H1 (cell line): ENCODE measurements around the gene TXNIP.

Experiments
- CTCF ChIP-seq, 3 experiments: IDR thresholded peaks; 1 replicate in 2 of 3; 2 replicates in 1 of 3; pipeline versions ENCODE4 v1.5.1 to v1.6.1; 2011; ENCODE audit warnings: low read length in 3 of 3, mild to moderate bottlenecking in 3 of 3, inconsistent platforms in 2 of 3, low read depth in 1 of 3, moderate library complexity in 1 of 3; ENCODE audit not compliant: insufficient read depth in 1 of 3; ENCODE audit errors: control extremely low read depth in 1 of 3
- EZH2 ChIP-seq: fragments of 200-600 bp; sonication (generic); IDR thresholded peaks from 2 replicates; pipeline ENCODE4 v1.7.1; 2012; ENCODE audit warnings: low read depth, mild to moderate bottlenecking, moderate library complexity, low read length, inconsistent platforms; ENCODE audit not compliant: severe bottlenecking
- JUN ChIP-seq: IDR thresholded peaks from 2 replicates; pipeline ENCODE4 v1.6.1; 2011; ENCODE audit warnings: low read depth, mild to moderate bottlenecking, improper control_type of control experiment, low read length
- JUND ChIP-seq: IDR thresholded peaks from 2 replicates; pipeline ENCODE4 v1.6.1; 2011; ENCODE audit warnings: mild to moderate bottlenecking, improper control_type of control experiment, low read length
- KDM5A ChIP-seq: fragments of 200-600 bp; IDR thresholded peaks from 2 replicates; pipeline ENCODE4 v1.7.1; 2012; ENCODE audit warnings: mild to moderate bottlenecking, low read length, inconsistent platforms, mixed read lengths
- POLR2A ChIP-seq, 2 experiments: IDR thresholded peaks; 1 replicate in 1 of 2; 2 replicates in 1 of 2; pipeline ENCODE4 v1.6.1; 2011; ENCODE audit warnings: low read depth in 2 of 2, low read length in 2 of 2, mild to moderate bottlenecking in 2 of 2; ENCODE audit errors: control extremely low read depth in 1 of 2
- TEAD4 ChIP-seq: IDR thresholded peaks from 2 replicates; pipeline ENCODE4 v1.6.1; 2012; ENCODE audit warnings: low read depth, low read length, inconsistent platforms, mixed read lengths

GRCh38 chr1:145956361-145956760, 40.0 kb downstream of the TXNIP start:
- TF ChIP-seq CTCF (IDR thresholded peaks at IDR 0.05; ENCODE audit: control extremely low read depth in 1 of 3, insufficient read depth in 1 of 3, low read depth in 1 of 3, low read length in 3 of 3) (no peak), EZH2 (no peak), TEAD4 (no peak), POLR2A (IDR thresholded peaks at IDR 0.05; ENCODE audit: control extremely low read depth in 1 of 2, low read depth in 2 of 2, low read length in 2 of 2) (no peak), JUND (no peak), KDM5A (no peak), JUN (no peak)
